Astrocyte (in vitro differentiated cells and primary cell): ENCODE results near the gene TMEM128. TPM values are rescaled to one million over a fixed set of nuclear protein-coding genes. Genes with fewer than 3 reads are reported as not detected.
"Not testable (repeated sequence)": the region's sequence is repeated elsewhere in the genome, so short reads cannot be mapped to it uniquely, and the experiment has no call there.

Source experiments
- DNase-seq: peaks from one replicate; pipeline ENCODE4 v3.0.0-alpha.2; 2010; ENCODE audit warnings: low read depth
- FAIRE-seq: peaks from 2 replicates; lab custom pipeline; 2011; peaks lifted over from hg19 to GRCh38; lab: Jason Lieb, UNC
- H2AFZ ChIP-seq: 2 replicates; pipeline ENCODE4 v1.6.0; 2012; ENCODE audit warnings: low read depth, low read length, inconsistent platforms
- H3K27ac ChIP-seq: 2 replicates; pipeline ENCODE4 v1.5.1; 2011; ENCODE audit warnings: low read depth, low read length, inconsistent platforms
- H3K27me3 ChIP-seq: 2 replicates; pipeline ENCODE4 v1.6.0; 2011; ENCODE audit warnings: low read length, inconsistent platforms; ENCODE audit not compliant: insufficient read depth
- H3K36me3 ChIP-seq: 2 replicates; pipeline ENCODE4 v1.5.1; 2011; ENCODE audit warnings: low read length, inconsistent platforms; ENCODE audit not compliant: insufficient read depth
- H3K4me1 ChIP-seq: 2 replicates; pipeline ENCODE4 v1.5.1; 2011; ENCODE audit warnings: low read length, inconsistent platforms; ENCODE audit not compliant: insufficient read depth
- H3K4me2 ChIP-seq: 2 replicates; pipeline ENCODE4 v1.6.0; 2012; ENCODE audit warnings: low read length, inconsistent platforms
- H3K4me3 ChIP-seq: 2 replicates; pipeline ENCODE4 v1.5.1; 2011; ENCODE audit warnings: low read depth, mild to moderate bottlenecking, low read length, inconsistent platforms; ENCODE audit not compliant: insufficient read depth
- H3K79me2 ChIP-seq: 2 replicates; pipeline ENCODE4 v1.6.0; 2012; ENCODE audit warnings: mild to moderate bottlenecking, low read length, inconsistent platforms; ENCODE audit not compliant: insufficient read depth
- H3K9ac ChIP-seq: 2 replicates; pipeline ENCODE4 v1.6.0; 2012; ENCODE audit warnings: mild to moderate bottlenecking, low read length, inconsistent platforms
- H3K9me3 ChIP-seq: 2 replicates; pipeline ENCODE4 v1.5.1; 2012; ENCODE audit warnings: low read depth, mild to moderate bottlenecking, low read length, inconsistent platforms; ENCODE audit not compliant: insufficient read depth
- H4K20me1 ChIP-seq: 2 replicates; pipeline ENCODE4 v1.6.0; 2012; ENCODE audit warnings: low read length, inconsistent platforms; ENCODE audit not compliant: insufficient read depth
- H3K27ac Mint-ChIP-seq: one replicate; pipeline ENCODE4 v1.8.0; 2021; ENCODE audit warnings: mild to moderate bottlenecking, mixed read lengths; ENCODE audit not compliant: unreplicated experiment
- H3K27me3 Mint-ChIP-seq: one replicate; pipeline ENCODE4 v1.8.0; 2021; ENCODE audit warnings: low read depth, mixed read lengths; ENCODE audit not compliant: unreplicated experiment
- H3K36me3 Mint-ChIP-seq: one replicate; pipeline ENCODE4 v1.8.0; 2021; ENCODE audit warnings: low read depth, mixed read lengths; ENCODE audit not compliant: unreplicated experiment
- H3K4me1 Mint-ChIP-seq: one replicate; pipeline ENCODE4 v1.8.0; 2021; ENCODE audit warnings: low read depth, mixed read lengths; ENCODE audit not compliant: unreplicated experiment
- H3K4me3 Mint-ChIP-seq: one replicate; pipeline ENCODE4 v1.8.0; 2021; ENCODE audit warnings: mild to moderate bottlenecking, moderate library complexity, mixed read lengths; ENCODE audit not compliant: unreplicated experiment
- H3K9me3 Mint-ChIP-seq: one replicate; pipeline ENCODE4 v1.8.0; 2021; ENCODE audit warnings: mild to moderate bottlenecking, mixed read lengths; ENCODE audit not compliant: unreplicated experiment
- CTCF ChIP-seq: IDR thresholded peaks from 2 replicates; pipeline ENCODE4 v1.5.1; 2011; ENCODE audit warnings: low read depth, mild to moderate bottlenecking, inconsistent platforms, low read length, moderate library complexity; ENCODE audit not compliant: insufficient read depth
- EZH2 ChIP-seq: IDR thresholded peaks from 2 replicates; pipeline ENCODE4 v1.6.1; 2012; ENCODE audit warnings: mild to moderate bottlenecking, low read length, inconsistent platforms; ENCODE audit not compliant: insufficient read depth
- total RNA-seq: library from RNA; stranded (reverse); gene quantifications from 2 replicates; pipeline ENCODE4 v1.2.1, GENCODE V29; 2021

Gene TMEM128
- total RNA-seq, 1 donor from 2014 or later, result 15.2 TPM

DNA sequence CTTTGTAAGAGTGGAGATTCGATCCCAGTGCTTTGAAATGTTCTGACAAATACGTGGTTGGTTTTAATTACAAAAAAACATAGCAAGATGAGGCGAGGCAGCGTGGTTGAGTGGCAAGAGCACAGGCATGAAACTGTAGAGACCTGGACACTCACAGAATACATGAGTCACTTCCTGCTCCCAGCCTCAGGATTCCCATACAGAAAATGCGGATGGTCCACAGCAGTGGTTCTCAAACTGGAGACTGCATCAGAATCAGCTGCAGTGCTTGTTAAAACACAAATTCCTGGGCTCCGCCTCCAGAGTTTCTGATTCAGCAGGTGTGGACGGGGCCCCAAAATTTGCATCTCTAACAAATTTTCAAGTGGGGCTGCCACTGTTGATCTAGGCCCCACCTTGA is 31.4 kb downstream of the TMEM128 start:
- H3K27me3 ChIP-seq, result peaks cover 4% of the 10 kb centered on the region
- no peak overlapping the region for H3K4me3 Mint-ChIP-seq
- H3K27me3 Mint-ChIP-seq, result peaks cover 2% of the 10 kb centered on the region
- peaks cover 15% of the 10 kb centered on the region for H3K4me1 Mint-ChIP-seq
- no peaks in the 10 kb centered on the region for H3K4me1 ChIP-seq
- H3K4me2 ChIP-seq, result peak overlapping the region; percentile 37
- no peaks in the 10 kb centered on the region for H3K9me3 Mint-ChIP-seq
- FAIRE-seq (peak; percentile 47), DNase-seq (peak; percentile 41)
- peak overlapping the region; percentile 56 for H3K27ac Mint-ChIP-seq
- no peaks in the 10 kb centered on the region for H3K79me2 ChIP-seq
- no peaks in the 10 kb centered on the region for H3K36me3 Mint-ChIP-seq
- H3K4me3 ChIP-seq, result no peak overlapping the region
- H3K27ac ChIP-seq, result no peak overlapping the region
- H4K20me1 ChIP-seq, result no peaks in the 10 kb centered on the region
- H2AFZ ChIP-seq, result peak overlapping the region; percentile 29
- no peaks in the 10 kb centered on the region for H3K9me3 ChIP-seq
- no peak overlapping the region for H3K9ac ChIP-seq
- TF ChIP-seq EZH2, result no peak
- TF ChIP-seq CTCF, result no peak
- no peaks in the 10 kb centered on the region for H3K36me3 ChIP-seq

DNA sequence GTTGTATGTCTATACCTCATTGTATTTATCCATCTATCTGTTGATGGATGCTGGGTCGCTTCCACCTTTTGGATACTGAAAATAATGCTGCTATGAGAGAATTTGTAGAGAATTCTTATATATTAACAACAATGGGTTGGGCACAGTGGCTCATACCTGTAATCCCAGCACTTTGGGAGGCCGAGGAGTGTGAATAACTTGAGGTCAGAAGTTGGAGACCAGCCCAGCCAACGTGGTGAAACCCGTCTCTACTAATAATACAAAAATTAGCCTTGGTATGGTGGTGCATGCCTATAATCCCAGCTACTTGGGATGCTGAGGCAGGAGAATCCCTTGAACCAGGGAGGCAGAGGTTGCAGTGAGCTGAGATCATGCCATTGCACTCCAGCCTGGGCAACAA is 34.3 kb downstream of the TMEM128 start:
- not testable (repeated sequence) for H3K4me3 Mint-ChIP-seq, H3K27ac Mint-ChIP-seq, H3K36me3 Mint-ChIP-seq, FAIRE-seq, H3K9ac ChIP-seq, H4K20me1 ChIP-seq, H3K4me3 ChIP-seq, H3K27ac ChIP-seq, H3K4me2 ChIP-seq, H3K79me2 ChIP-seq, H2AFZ ChIP-seq, H3K4me1 ChIP-seq, H3K9me3 Mint-ChIP-seq, H3K36me3 ChIP-seq, H3K27me3 ChIP-seq, H3K9me3 ChIP-seq
- H3K4me1 Mint-ChIP-seq, result peaks cover 15% of the 10 kb centered on the region
- peak; percentile 4 for DNase-seq
- H3K27me3 Mint-ChIP-seq, result peaks cover 13% of the 10 kb centered on the region

GRCh38 chr4:4206204-4206603 is 41.8 kb downstream of the TMEM128 start:
- H3K4me3 Mint-ChIP-seq, result no peak overlapping the region
- peaks cover 36% of the 10 kb centered on the region for H3K27me3 Mint-ChIP-seq
- Histone ChIP-seq H3K4me2 (no peak overlapping the region), H3K9ac (no peak overlapping the region), H3K27ac (no peak overlapping the region), H4K20me1 (no peaks in the 10 kb centered on the region), H2AFZ (no peak overlapping the region), H3K9me3 (no peaks in the 10 kb centered on the region), H3K79me2 (no peaks in the 10 kb centered on the region), H3K4me1 (no peaks in the 10 kb centered on the region), H3K4me3 (no peak overlapping the region), H3K27me3 (peaks cover 6% of the 10 kb centered on the region), H3K36me3 (no peaks in the 10 kb centered on the region)
- TF ChIP-seq EZH2 (no peak), CTCF (no peak)
- no peak for DNase-seq
- no peaks in the 10 kb centered on the region for H3K36me3 Mint-ChIP-seq
- H3K4me1 Mint-ChIP-seq, result no peaks in the 10 kb centered on the region
- no peak overlapping the region for H3K27ac Mint-ChIP-seq
- no peaks in the 10 kb centered on the region for H3K9me3 Mint-ChIP-seq
- FAIRE-seq, result no peak
